H1 (cell line): ENCODE data around the gene CXCL16. TPM values are rescaled to one million over a fixed set of nuclear protein-coding genes. Genes with fewer than 3 reads are reported as not detected.

Experiments used
- CTCF ChIA-PET: fragments of 300-600 bp; sonication (Branson Sonifier 250); formaldehyde crosslinking; loops from one replicate; lab custom pipeline; 2021; ENCODE audit not compliant: partially characterized antibody; lab: Charles Lee
- POLR2A ChIA-PET: fragments of 300-600 bp; sonication (Branson Sonifier 250); formaldehyde crosslinking; loops from one replicate; lab custom pipeline; 2021; ENCODE audit warnings: inconsistent platforms; ENCODE audit not compliant: partially characterized antibody; lab: Charles Lee
- DNase-seq, 2 experiments: peaks; one replicate each; pipeline versions ENCODE4 v3.0.0 to v3.0.0-alpha.2; 2010 to 2022; ENCODE audit warnings: low spot score in 2 of 2, low read depth in 1 of 2, mixed read lengths in 1 of 2
- FAIRE-seq: peaks from 2 replicates; lab custom pipeline; 2011; peaks lifted over from hg19 to GRCh38; lab: Jason Lieb, UNC
- H2AFZ ChIP-seq: 2 replicates; pipeline ENCODE4 v1.8.1; 2012; ENCODE audit warnings: low read length, inconsistent platforms
- H2AK5ac ChIP-seq: 2 replicates; pipeline ENCODE4 v1.6.1; 2013; ENCODE audit warnings: low read depth, low read length
- H2BK120ac ChIP-seq: replicated peaks from 2 replicates; pipeline ENCODE3; 2013; ENCODE audit warnings: low read depth, low read length, inconsistent platforms
- H2BK12ac ChIP-seq: 2 replicates; pipeline ENCODE4 v1.6.1; 2013; ENCODE audit warnings: low read depth, low read length
- H2BK15ac ChIP-seq: 2 replicates; pipeline ENCODE4 v1.6.1; 2013; ENCODE audit warnings: low read length
- H2BK20ac ChIP-seq: 2 replicates; pipeline ENCODE4 v1.6.1; 2013; ENCODE audit warnings: low read length
- H2BK5ac ChIP-seq: 2 replicates; pipeline ENCODE4 v1.6.1; 2013; ENCODE audit warnings: low read depth, low read length
- H3K14ac ChIP-seq: 2 replicates; pipeline ENCODE4 v1.6.1; 2013; ENCODE audit warnings: inconsistent platforms; ENCODE audit not compliant: insufficient read length
- H3K18ac ChIP-seq: 2 replicates; pipeline ENCODE4 v1.6.1; 2013; ENCODE audit warnings: low read length; ENCODE audit errors: extremely low read depth
- H3K23ac ChIP-seq: 2 replicates; pipeline ENCODE4 v1.6.1; 2013; ENCODE audit warnings: inconsistent platforms; ENCODE audit not compliant: insufficient read length
- H3K23me2 ChIP-seq: 2 replicates; pipeline ENCODE4 v1.6.1; 2013; ENCODE audit warnings: low read depth, low read length
- H3K27ac ChIP-seq: 2 replicates; pipeline ENCODE4 v1.6.1; 2011; ENCODE audit warnings: low read depth, low read length, inconsistent platforms
- H3K27me3 ChIP-seq, 4 experiments: replicated peaks in 1 of 4; 1 replicate in 1 of 4; 2 replicates in 3 of 4; pipeline versions ENCODE4 v1.6.1 to v1.8.1; 2011 to 2013; ENCODE audit warnings: low read length in 3 of 4, mild to moderate bottlenecking in 3 of 4, inconsistent platforms in 2 of 4, mixed read lengths in 2 of 4, moderate library complexity in 1 of 4; ENCODE audit not compliant: control insufficient read depth in 3 of 4, insufficient read depth in 3 of 4; ENCODE audit errors: extremely low read depth in 1 of 4
- H3K36me3 ChIP-seq, 4 experiments: 2 replicates each; pipeline versions ENCODE4 v1.6.1 to v1.8.1; 2011 to 2013; ENCODE audit warnings: mild to moderate bottlenecking in 4 of 4, low read length in 3 of 4, moderate library complexity in 2 of 4, control low read depth in 1 of 4, inconsistent platforms in 1 of 4; ENCODE audit not compliant: insufficient read depth in 4 of 4, control insufficient read depth in 2 of 4
- H3K4ac ChIP-seq: replicated peaks from 2 replicates; pipeline ENCODE3; 2013; ENCODE audit warnings: low read length, low read depth, mixed read lengths, inconsistent platforms; ENCODE audit not compliant: insufficient read length
- H3K4me1 ChIP-seq, 4 experiments: replicated peaks in 1 of 4; 1 replicate in 1 of 4; 2 replicates in 3 of 4; pipeline versions ENCODE4 v1.6.1 to v1.8.1; 2011 to 2013; ENCODE audit warnings: low read length in 3 of 4, inconsistent platforms in 2 of 4, mixed read lengths in 1 of 4; ENCODE audit not compliant: insufficient read depth in 4 of 4, control insufficient read depth in 3 of 4
- H3K4me2 ChIP-seq, 2 experiments: 2 replicates each; pipeline versions ENCODE4 v1.6.1 to v1.8.1; 2011 to 2013; ENCODE audit warnings: low read depth in 2 of 2, low read length in 2 of 2, control low read depth in 1 of 2, inconsistent platforms in 1 of 2, mild to moderate bottlenecking in 1 of 2; ENCODE audit not compliant: insufficient read depth in 1 of 2
- H3K4me3 ChIP-seq, 4 experiments: fragments of 200-600, 300-600 bp in 1 of 4; sonication (generic), shearing (Covaris generic), sonication (Bioruptor Twin) in 1 of 4; 2 replicates each; pipeline versions ENCODE4 v1.5.1 to v1.8.1; 2011 to 2016; ENCODE audit warnings: low read length in 4 of 4, low read depth in 3 of 4, control low read depth in 2 of 4, inconsistent platforms in 2 of 4, mild to moderate bottlenecking in 2 of 4, mixed read lengths in 1 of 4, moderate library complexity in 1 of 4; ENCODE audit not compliant: insufficient read depth in 2 of 4; ENCODE audit errors: extremely low read depth in 1 of 4
- H3K56ac ChIP-seq: replicated peaks from 2 replicates; pipeline ENCODE3; 2013; ENCODE audit warnings: low read depth, mild to moderate bottlenecking, mixed read lengths, low read length, inconsistent platforms; ENCODE audit not compliant: insufficient read length
- H3K79me1 ChIP-seq: 2 replicates; pipeline ENCODE4 v1.6.1; 2013; ENCODE audit warnings: low read depth, low read length, control low read depth
- H3K79me2 ChIP-seq, 2 experiments: 2 replicates each; pipeline versions ENCODE4 v1.6.1 to v1.8.1; 2012 to 2013; ENCODE audit warnings: low read length in 2 of 2, mild to moderate bottlenecking in 2 of 2, inconsistent platforms in 1 of 2; ENCODE audit not compliant: insufficient read depth in 2 of 2, control insufficient read depth in 1 of 2
- H3K9ac ChIP-seq, 4 experiments: replicated peaks in 1 of 4; 1 replicate in 1 of 4; 2 replicates in 3 of 4; pipeline versions ENCODE4 v1.6.1 to v1.8.1; 2011 to 2013; ENCODE audit warnings: low read depth in 3 of 4, low read length in 3 of 4, control low read depth in 2 of 4, mild to moderate bottlenecking in 2 of 4, moderate library complexity in 2 of 4, inconsistent platforms in 1 of 4; ENCODE audit errors: extremely low read depth in 1 of 4
- H3K9me3 ChIP-seq, 2 experiments: 2 replicates each; pipeline versions ENCODE4 v1.6.1 to v1.8.1; 2012 to 2013; ENCODE audit warnings: mild to moderate bottlenecking in 2 of 2, moderate library complexity in 2 of 2, control low read depth in 1 of 2, inconsistent platforms in 1 of 2, low read depth in 1 of 2, low read length in 1 of 2, mixed read lengths in 1 of 2; ENCODE audit not compliant: insufficient read depth in 2 of 2
- H4K20me1 ChIP-seq, 2 experiments: replicated peaks in 1 of 2; 2 replicates each; pipeline versions ENCODE3 to v1.8.1; 2011 to 2013; ENCODE audit warnings: inconsistent platforms in 2 of 2, low read length in 2 of 2, mild to moderate bottlenecking in 1 of 2; ENCODE audit not compliant: insufficient read depth in 2 of 2, control insufficient read depth in 1 of 2
- H4K5ac ChIP-seq: 2 replicates; pipeline ENCODE4 v1.6.1; 2013; ENCODE audit warnings: low read length, low read depth, mixed read lengths, inconsistent platforms; ENCODE audit not compliant: insufficient read length
- H4K8ac ChIP-seq: 2 replicates; pipeline ENCODE4 v1.8.0; 2013; ENCODE audit warnings: mild to moderate bottlenecking, moderate library complexity, low read length, inconsistent platforms; ENCODE audit not compliant: insufficient read depth; ENCODE audit errors: extremely low read depth
- H4K91ac ChIP-seq: replicated peaks from 2 replicates; pipeline ENCODE3; 2013; ENCODE audit warnings: low read length, mixed read lengths, inconsistent platforms; ENCODE audit not compliant: insufficient read length
- ATF3 ChIP-seq: IDR thresholded peaks from 2 replicates; pipeline ENCODE4 v1.6.1; 2011; ENCODE audit warnings: low read depth, mild to moderate bottlenecking, low read length; ENCODE audit not compliant: insufficient read depth
- HDAC2 ChIP-seq, 2 experiments: fragments of 300-600 bp in 1 of 2; sonication (generic) in 1 of 2; IDR thresholded peaks; 2 replicates each; pipeline ENCODE4 v1.6.1; 2011 to 2012; ENCODE audit warnings: low read depth in 2 of 2, low read length in 2 of 2, mild to moderate bottlenecking in 2 of 2, moderate library complexity in 2 of 2, borderline replicate concordance in 1 of 2, inconsistent platforms in 1 of 2
- HDAC6 ChIP-seq: IDR thresholded peaks from one replicate; pipeline ENCODE4 v1.7.1; 2012; ENCODE audit warnings: low read depth, mild to moderate bottlenecking, inconsistent platforms, low read length, moderate library complexity
- KDM1A ChIP-seq: fragments of 200-600, 300-600 bp; sonication (generic); IDR thresholded peaks from 2 replicates; pipeline ENCODE4 v1.7.1; 2016; ENCODE audit warnings: mild to moderate bottlenecking, low read length, borderline replicate concordance
- PHF8 ChIP-seq: fragments of 200-600 bp; sonication (generic); conservative IDR thresholded peaks from 2 replicates; pipeline ENCODE4 v1.7.1; 2012; ENCODE audit warnings: low read depth, mild to moderate bottlenecking, inconsistent platforms, low read length, moderate library complexity
- RXRA ChIP-seq: IDR thresholded peaks from 2 replicates; pipeline ENCODE4 v1.6.1; 2011; ENCODE audit warnings: low read depth, mild to moderate bottlenecking, low read length, moderate library complexity; ENCODE audit not compliant: insufficient read depth
- SUZ12 ChIP-seq: fragments of 200-600 bp; sonication (generic); IDR thresholded peaks from 2 replicates; pipeline ENCODE4 v1.6.1; 2012; ENCODE audit warnings: mild to moderate bottlenecking, inconsistent platforms, low read length, moderate library complexity, mixed read lengths
- TCF12 ChIP-seq: IDR thresholded peaks from 2 replicates; pipeline ENCODE4 v1.6.1; 2011; ENCODE audit warnings: low read depth, mild to moderate bottlenecking, low read length
- WGBS, 2 experiments: shearing (Covaris generic) in 1 of 2; methylation state at CpG; one replicate each; pipeline versions ENCODE4 v1.1.6 to v1.1.7; 2013 to 2015; ENCODE audit warnings: low lambda C conversion rate in 2 of 2, mixed read lengths in 2 of 2, inconsistent platforms in 1 of 2, low coverage in 1 of 2, missing lambda C conversion rate in 1 of 2; ENCODE audit not compliant: insufficient replicate concordance in 2 of 2, insufficient coverage in 1 of 2, insufficient read length in 1 of 2; ENCODE audit errors: extremely low coverage in 1 of 2, missing lambda C conversion rate in 1 of 2; 5-methylcytosine and 5-hydroxymethylcytosine counted together
- polyA plus RNA-seq, 7 experiments: library from polyadenylated mRNA; depleted of rRNA in 3 of 7; stranded (reverse) in 5 of 7; unstranded in 2 of 7; fragments of >200 nt in 5 of 7; fragments of 200-250 nt in 2 of 7; gene quantifications; 1 replicate in 5 of 7; 2 replicates in 1 of 7; 4 replicates in 1 of 7; pipeline versions ENCODE4 v1.2.1 to v1.2.3, GENCODE V29; 2011 to 2013; ENCODE audit warnings: missing spikeins in 2 of 7, mixed read lengths in 2 of 7
- total RNA-seq: library from RNA; stranded (reverse); fragmentation: NEBNext Ultra II Directional; extraction: Animal tissue kit (Norgen Biotek cat#: 25700); gene quantifications from 2 replicates; pipeline ENCODE4 v1.2.1, GENCODE V29; 2021

Gene CXCL16
- total and polyA plus RNA-seq, 2 of the 8 experiments (the other 6 are each of a cell fraction or from before 2014, with no cell fraction given), result 3.5 to 4.8 TPM

DNA sequence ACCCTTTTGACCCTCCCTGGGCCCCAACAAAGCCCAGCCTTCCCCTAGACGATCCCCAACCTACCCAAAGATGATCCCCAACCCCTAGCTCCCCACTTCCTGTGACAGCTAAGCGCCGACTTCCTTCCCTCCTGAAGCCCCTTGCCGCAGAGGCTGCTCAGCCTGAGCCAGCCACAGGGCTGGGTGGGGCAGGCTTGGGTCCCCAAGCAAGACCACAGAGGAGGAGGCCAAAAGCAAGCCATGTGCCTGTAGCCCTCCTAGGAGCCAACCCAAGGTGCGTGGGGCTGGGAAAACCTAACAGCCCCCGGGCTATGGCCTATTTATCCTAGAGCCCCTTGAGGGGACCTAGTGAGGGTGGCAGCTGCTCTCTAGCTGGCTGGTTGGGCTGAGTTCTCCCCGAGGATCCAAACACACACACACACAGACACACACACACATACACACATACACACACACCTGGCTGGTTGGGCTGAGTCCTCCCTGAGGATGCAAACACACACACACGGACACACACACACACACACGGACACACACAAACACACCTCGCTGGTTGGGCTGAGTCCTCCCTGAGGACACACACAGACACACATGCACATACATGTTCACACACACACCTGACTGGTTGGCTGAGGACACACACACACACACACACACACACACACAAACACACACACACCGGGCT, 24.5 kb downstream of the CXCL16 start:
- no peak overlapping the region for H3K23ac ChIP-seq
- H3K4me1 ChIP-seq, result peaks cover 0 to 7% (median 6%) of the 10 kb centered on the region in 4 experiments; a peak in 4 of 7 replicates
- H4K91ac ChIP-seq, result no peak overlapping the region
- no peaks in the 10 kb centered on the region for H3K9me3 ChIP-seq
- H3K4ac ChIP-seq, result no peak overlapping the region
- ChIA-PET POLR2A (interaction anchor here (0.8 to 2.0 kb wide), 3 partner anchors 9 to 15 kb away, joined by 4 to 8 read pairs (median 4); partner anchors contain the start of gene PELP1), CTCF (interaction anchor here (0.7 to 1.1 kb wide), 3 partner anchors 11 to 28 kb away, joined by 3 to 4 read pairs (median 3); partner anchors contain the start of gene PELP1)
- FAIRE-seq (no peak), DNase-seq (no peak)
- H3K14ac ChIP-seq, result no peak overlapping the region
- H2BK5ac ChIP-seq, result no peak overlapping the region
- H3K27me3 ChIP-seq, result no peaks in the 10 kb centered on the region
- peaks cover 0 to 7% of the 10 kb centered on the region in 2 experiments for H4K20me1 ChIP-seq
- no peak overlapping the region for H2BK12ac ChIP-seq
- no peak overlapping the region for H2BK120ac ChIP-seq
- H3K4me2 ChIP-seq, result no peak overlapping the region
- no peak overlapping the region for H3K56ac ChIP-seq
- no peak overlapping the region for H3K9ac ChIP-seq
- peaks cover 0 to 30% (median 17%) of the 10 kb centered on the region in 4 experiments; a peak in 7 of 8 replicates for H3K36me3 ChIP-seq
- H3K79me1 ChIP-seq, result peaks cover 7% of the 10 kb centered on the region; the same call in 1 of the 2 replicates
- no peak overlapping the region for H3K4me3 ChIP-seq
- peaks cover 4% of the 10 kb centered on the region for H3K23me2 ChIP-seq
- H2BK20ac ChIP-seq, result no peak overlapping the region
- no peak overlapping the region for H4K5ac ChIP-seq
- H4K8ac ChIP-seq, result no peak overlapping the region
- H2AK5ac ChIP-seq, result no peak overlapping the region
- WGBS, 2 experiments, result 89% methylated on average over 11 of the region's 11 CpGs; no CpG with 5 or more reads in 1 of the 2 experiments
- no peak overlapping the region for H2BK15ac ChIP-seq
- no peak overlapping the region for H3K18ac ChIP-seq
- no peak overlapping the region for H3K27ac ChIP-seq
- H3K79me2 ChIP-seq, result peaks cover 0 to 19% of the 10 kb centered on the region in 2 experiments; a peak in 2 of 4 replicates
- H2AFZ ChIP-seq, result no peak overlapping the region
- TF ChIP-seq TCF12 (no peak), RXRA (no peak), KDM1A (no peak), ATF3 (no peak), PHF8 (no peak), SUZ12 (no peak), HDAC2 (IDR thresholded peaks at IDR 0.05; ENCODE audit: borderline replicate concordance in 1 of 2, low read depth in 2 of 2, low read length in 2 of 2) (no peak), HDAC6 (no peak)
